ENCODE results near the gene TRIM43B. TPM values are rescaled to one million over a fixed set of nuclear protein-coding genes. Genes with fewer than 3 reads are reported as not detected.
"Not testable (repeated sequence)": the region's sequence is repeated elsewhere in the genome, so short reads cannot be mapped to it uniquely, and the experiment has no call there.

Gene TRIM43B
- total RNA-seq, 1 donor from 2014 or later, result not detected

GRCh38 chr2:95525294-95526035, 40.9 kb upstream of the TRIM43B start:
- TF ChIP-seq, protein P1, sequence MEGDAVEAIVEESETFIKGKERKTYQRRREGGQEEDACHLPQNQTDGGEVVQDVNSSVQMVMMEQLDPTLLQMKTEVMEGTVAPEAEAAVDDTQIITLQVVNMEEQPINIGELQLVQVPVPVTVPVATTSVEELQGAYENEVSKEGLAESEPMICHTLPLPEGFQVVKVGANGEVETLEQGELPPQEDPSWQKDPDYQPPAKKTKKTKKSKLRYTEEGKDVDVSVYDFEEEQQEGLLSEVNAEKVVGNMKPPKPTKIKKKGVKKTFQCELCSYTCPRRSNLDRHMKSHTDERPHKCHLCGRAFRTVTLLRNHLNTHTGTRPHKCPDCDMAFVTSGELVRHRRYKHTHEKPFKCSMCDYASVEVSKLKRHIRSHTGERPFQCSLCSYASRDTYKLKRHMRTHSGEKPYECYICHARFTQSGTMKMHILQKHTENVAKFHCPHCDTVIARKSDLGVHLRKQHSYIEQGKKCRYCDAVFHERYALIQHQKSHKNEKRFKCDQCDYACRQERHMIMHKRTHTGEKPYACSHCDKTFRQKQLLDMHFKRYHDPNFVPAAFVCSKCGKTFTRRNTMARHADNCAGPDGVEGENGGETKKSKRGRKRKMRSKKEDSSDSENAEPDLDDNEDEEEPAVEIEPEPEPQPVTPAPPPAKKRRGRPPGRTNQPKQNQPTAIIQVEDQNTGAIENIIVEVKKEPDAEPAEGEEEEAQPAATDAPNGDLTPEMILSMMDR (IDR thresholded peaks at IDR 0.05), result no peak
- H3K9me3 Mint-ChIP-seq (ENCODE audit: unreplicated experiment), result no peaks in the 10 kb centered on the region
- H3K4me1 Mint-ChIP-seq (ENCODE audit: unreplicated experiment), result no peaks in the 10 kb centered on the region
- no peaks in the 10 kb centered on the region for H3K36me3 Mint-ChIP-seq (ENCODE audit: unreplicated experiment)
- H3K27ac Mint-ChIP-seq (ENCODE audit: unreplicated experiment), result no peak overlapping the region
- H3K27me3 Mint-ChIP-seq (ENCODE audit: unreplicated experiment), result peaks cover 20% of the 10 kb centered on the region
- DNase-seq (ENCODE audit: extremely low spot score, unreplicated experiment), result no peak
- no peak overlapping the region for H3K4me3 Mint-ChIP-seq (ENCODE audit: unreplicated experiment)

GRCh38 chr2:95524195-95524594, 39.6 kb upstream of the TRIM43B start:
- no peak overlapping the region for H3K4me3 Mint-ChIP-seq (ENCODE audit: unreplicated experiment)
- H3K9me3 Mint-ChIP-seq (ENCODE audit: unreplicated experiment), result no peaks in the 10 kb centered on the region
- TF ChIP-seq, protein P1 (IDR thresholded peaks at IDR 0.05), result no peak
- no peaks in the 10 kb centered on the region for H3K4me1 Mint-ChIP-seq (ENCODE audit: unreplicated experiment)
- peaks cover 30% of the 10 kb centered on the region for H3K27me3 Mint-ChIP-seq (ENCODE audit: unreplicated experiment)
- no peaks in the 10 kb centered on the region for H3K36me3 Mint-ChIP-seq (ENCODE audit: unreplicated experiment)
- no peak overlapping the region for H3K27ac Mint-ChIP-seq (ENCODE audit: unreplicated experiment)
- DNase-seq (ENCODE audit: extremely low spot score, unreplicated experiment), result no peak

DNA sequence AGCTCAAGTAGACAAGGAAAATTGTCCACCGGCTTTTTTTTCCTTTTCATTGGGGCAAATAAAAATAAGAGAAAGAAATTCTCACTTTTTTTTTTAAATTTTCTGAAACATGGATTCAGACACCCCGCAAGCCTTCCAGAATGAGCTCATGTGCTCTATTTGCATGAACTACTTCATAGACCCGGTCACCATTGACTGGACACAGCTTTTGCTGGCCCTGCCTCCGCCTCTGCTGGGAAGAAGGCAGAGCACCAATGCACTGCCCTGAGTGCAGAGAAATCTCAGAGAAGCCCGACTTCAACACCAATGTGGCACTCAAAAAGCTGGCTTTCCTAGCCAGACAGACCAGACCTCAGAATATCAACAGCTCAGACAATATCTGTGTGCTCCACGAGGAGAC, 30.2 kb upstream of the TRIM43B start:
- no peaks in the 10 kb centered on the region for H3K9me3 Mint-ChIP-seq (ENCODE audit: unreplicated experiment)
- H3K4me1 Mint-ChIP-seq (ENCODE audit: unreplicated experiment), result no peaks in the 10 kb centered on the region
- TF ChIP-seq, protein P1 (IDR thresholded peaks at IDR 0.05), result no peak
- no peak overlapping the region for H3K27ac Mint-ChIP-seq (ENCODE audit: unreplicated experiment)
- no peak overlapping the region for H3K4me3 Mint-ChIP-seq (ENCODE audit: unreplicated experiment)
- DNase-seq (ENCODE audit: extremely low spot score, unreplicated experiment), result no peak
- peaks cover 12% of the 10 kb centered on the region for H3K27me3 Mint-ChIP-seq (ENCODE audit: unreplicated experiment)
- no peaks in the 10 kb centered on the region for H3K36me3 Mint-ChIP-seq (ENCODE audit: unreplicated experiment)

DNA sequence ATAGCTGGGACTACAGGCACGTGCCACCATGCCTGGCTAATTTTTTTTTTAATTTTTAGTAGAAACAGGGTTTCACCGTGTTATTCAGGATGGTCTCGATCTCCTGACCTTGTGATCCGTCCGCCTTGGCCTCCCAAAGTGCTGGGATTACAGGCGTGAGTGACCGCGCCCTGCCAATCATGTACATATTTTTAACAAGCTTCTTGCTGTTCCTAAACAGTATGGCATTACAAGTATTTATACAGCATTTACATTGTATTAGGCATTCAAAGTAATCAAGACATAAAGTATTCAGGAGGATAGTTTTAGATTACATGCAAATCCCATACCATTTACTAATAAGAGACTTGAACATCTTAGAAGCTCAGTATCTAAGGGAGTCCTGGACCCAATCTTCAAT, 29.7 kb upstream of the TRIM43B start:
- not testable (repeated sequence) for H3K27me3 Mint-ChIP-seq (ENCODE audit: unreplicated experiment); DNase-seq (ENCODE audit: extremely low spot score, unreplicated experiment); H3K4me1 Mint-ChIP-seq (ENCODE audit: unreplicated experiment); H3K27ac Mint-ChIP-seq (ENCODE audit: unreplicated experiment); H3K4me3 Mint-ChIP-seq (ENCODE audit: unreplicated experiment); H3K36me3 Mint-ChIP-seq (ENCODE audit: unreplicated experiment); H3K9me3 Mint-ChIP-seq (ENCODE audit: unreplicated experiment)

GRCh38 chr2:95509408-95509807, 24.9 kb upstream of the TRIM43B start:
- TF ChIP-seq, protein P1 (IDR thresholded peaks at IDR 0.05), result no peak
- H3K4me3 Mint-ChIP-seq (ENCODE audit: unreplicated experiment), result no peak overlapping the region
- no peaks in the 10 kb centered on the region for H3K9me3 Mint-ChIP-seq (ENCODE audit: unreplicated experiment)
- no peaks in the 10 kb centered on the region for H3K4me1 Mint-ChIP-seq (ENCODE audit: unreplicated experiment)
- no peak for DNase-seq (ENCODE audit: extremely low spot score, unreplicated experiment)
- no peaks in the 10 kb centered on the region for H3K36me3 Mint-ChIP-seq (ENCODE audit: unreplicated experiment)
- H3K27ac Mint-ChIP-seq (ENCODE audit: unreplicated experiment), result no peak overlapping the region
- H3K27me3 Mint-ChIP-seq (ENCODE audit: unreplicated experiment), result peaks cover 14% of the 10 kb centered on the region
